IPS-15b (cell line): ENCODE data around the gene MYO1D.

Experiments used
- H3K27me3 ChIP-seq: one replicate; pipeline ENCODE4 v1.6.1; 2013; ENCODE audit warnings: low read length; ENCODE audit not compliant: control insufficient read depth, insufficient read depth
- H3K36me3 ChIP-seq: one replicate; pipeline ENCODE4 v1.6.1; 2013; ENCODE audit warnings: low read length; ENCODE audit not compliant: control insufficient read depth, insufficient read depth
- H3K4me1 ChIP-seq: one replicate; pipeline ENCODE4 v1.6.1; 2013; ENCODE audit warnings: mild to moderate bottlenecking, low read length; ENCODE audit not compliant: control insufficient read depth, insufficient read depth
- H3K4me3 ChIP-seq: one replicate; pipeline ENCODE4 v1.5.1; 2013; ENCODE audit warnings: low read depth, low read length
- H3K9ac ChIP-seq: one replicate; pipeline ENCODE4 v1.6.1; 2013; ENCODE audit warnings: low read depth, mild to moderate bottlenecking, low read length
- H3K9me3 ChIP-seq: one replicate; pipeline ENCODE4 v1.6.1; 2013; ENCODE audit warnings: mild to moderate bottlenecking, low read length; ENCODE audit not compliant: control insufficient read depth, insufficient read depth

The MYO1D gene

DNA sequence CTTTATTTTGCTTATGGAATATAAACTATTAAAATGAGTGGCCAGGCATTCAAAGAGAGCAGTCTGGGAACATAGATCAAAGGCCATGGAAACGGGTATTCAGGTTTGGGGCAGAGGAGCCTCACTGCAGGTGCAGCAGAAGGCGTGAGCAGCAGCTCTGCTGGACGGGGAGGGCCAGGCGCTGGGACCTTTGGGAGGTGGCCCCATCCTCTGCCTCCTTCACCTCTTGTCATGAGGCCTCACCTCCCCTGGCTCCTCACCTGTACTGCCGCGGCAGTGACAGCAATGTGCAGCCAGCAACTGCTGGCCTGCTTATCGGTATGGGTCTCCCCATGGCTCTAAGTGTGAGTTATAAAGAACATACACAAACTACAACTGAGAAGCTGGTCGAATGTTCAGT, 280.7 kb downstream of the MYO1D start:
- Histone ChIP-seq H3K9me3 (no peaks in the 10 kb centered on the region), H3K36me3 (no peaks in the 10 kb centered on the region), H3K9ac (no peak overlapping the region), H3K4me3 (no peak overlapping the region), H3K27me3 (no peaks in the 10 kb centered on the region), H3K4me1 (no peaks in the 10 kb centered on the region)

DNA sequence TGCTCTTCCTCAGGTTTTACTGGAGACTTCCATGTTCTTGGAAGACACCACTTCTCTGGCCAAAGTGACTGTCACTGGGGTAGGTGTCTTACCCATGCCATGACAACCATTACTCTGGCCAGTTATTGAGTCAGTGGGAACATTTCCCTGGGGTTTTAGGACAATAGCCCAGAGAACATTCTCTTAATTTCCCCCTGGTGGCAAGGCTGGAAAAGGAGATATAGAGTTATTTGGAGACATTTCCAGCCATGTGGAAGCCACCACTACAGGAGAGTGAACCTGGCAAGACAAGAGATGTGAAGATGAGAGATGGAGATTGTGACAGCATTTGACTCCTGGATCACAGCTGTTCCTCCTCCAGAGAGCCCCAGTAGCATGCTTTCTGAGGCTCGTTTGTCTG, 283.9 kb downstream of the MYO1D start:
- Histone ChIP-seq H3K4me3 (no peak overlapping the region), H3K4me1 (no peaks in the 10 kb centered on the region), H3K36me3 (no peaks in the 10 kb centered on the region), H3K9ac (no peak overlapping the region), H3K27me3 (no peaks in the 10 kb centered on the region), H3K9me3 (no peaks in the 10 kb centered on the region)

DNA sequence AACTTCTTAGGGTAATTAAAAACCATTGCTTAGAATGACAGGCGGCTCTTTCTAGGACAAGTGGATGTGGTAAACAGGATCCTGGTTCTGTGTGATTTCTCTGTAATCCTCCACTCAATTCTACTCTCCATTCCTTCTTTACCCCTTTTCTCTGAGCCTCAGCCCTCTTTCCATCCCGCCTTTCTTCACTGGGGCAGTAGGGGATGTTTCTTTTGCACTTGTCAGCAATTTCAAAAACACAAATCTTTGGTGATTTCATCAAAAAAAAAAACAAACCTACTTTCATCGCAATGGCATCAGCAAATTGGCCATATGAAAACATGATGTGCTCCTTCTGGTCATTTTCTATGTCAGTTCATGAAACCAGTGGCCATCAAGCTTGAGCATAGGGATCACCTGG, 285.5 kb downstream of the MYO1D start:
- Histone ChIP-seq H3K9ac (no peak overlapping the region), H3K36me3 (no peaks in the 10 kb centered on the region), H3K27me3 (no peaks in the 10 kb centered on the region), H3K4me3 (no peak overlapping the region), H3K9me3 (no peaks in the 10 kb centered on the region), H3K4me1 (no peaks in the 10 kb centered on the region)

DNA sequence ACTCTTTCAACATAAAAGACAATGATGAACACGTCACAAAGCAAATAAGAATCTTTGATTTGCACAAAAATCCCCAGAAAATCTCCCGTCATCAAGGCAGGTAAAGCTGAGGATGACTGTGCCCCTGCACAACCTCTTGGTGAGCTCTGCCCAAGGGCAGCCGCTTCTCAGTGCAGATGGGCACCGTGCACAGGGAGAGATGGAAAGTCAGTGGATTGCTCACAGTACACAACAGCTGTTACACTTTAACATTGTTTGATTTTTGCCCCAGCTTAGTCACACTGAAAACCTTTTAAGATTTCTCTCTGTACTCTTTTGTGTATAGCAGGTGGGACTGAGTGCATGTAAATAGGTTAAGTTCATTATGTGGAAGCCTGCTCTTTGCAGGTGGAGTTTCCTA, 285.9 kb downstream of the MYO1D start:
- Histone ChIP-seq H3K4me1 (no peaks in the 10 kb centered on the region), H3K27me3 (no peaks in the 10 kb centered on the region), H3K9me3 (no peaks in the 10 kb centered on the region), H3K4me3 (no peak overlapping the region), H3K9ac (no peak overlapping the region), H3K36me3 (no peaks in the 10 kb centered on the region)

DNA sequence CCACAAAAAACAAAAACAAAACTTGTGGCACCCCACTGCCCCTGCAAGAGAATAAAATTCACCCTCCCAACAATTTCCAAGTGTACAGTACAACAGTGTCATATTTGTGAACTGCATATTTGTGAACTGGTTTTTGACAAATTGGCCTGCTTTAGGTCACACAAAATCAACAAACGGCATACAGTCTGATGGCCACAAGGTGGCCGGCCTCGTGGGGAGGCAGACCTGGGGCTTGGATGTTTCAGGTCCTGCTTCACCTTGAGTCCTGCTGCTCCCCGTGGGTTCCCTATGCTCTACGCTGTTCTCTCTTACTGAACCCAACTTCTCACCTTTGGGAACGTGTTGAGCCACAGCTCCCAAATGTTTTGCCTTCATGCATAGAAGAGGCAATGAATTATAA, 287.9 kb downstream of the MYO1D start:
- H3K27me3 ChIP-seq: no peaks in the 10 kb centered on the region
- no peaks in the 10 kb centered on the region for H3K4me1 ChIP-seq
- no peak overlapping the region for H3K9ac ChIP-seq
- H3K36me3 ChIP-seq: no peaks in the 10 kb centered on the region
- H3K4me3 ChIP-seq: no peak overlapping the region
- no peaks in the 10 kb centered on the region for H3K9me3 ChIP-seq

DNA sequence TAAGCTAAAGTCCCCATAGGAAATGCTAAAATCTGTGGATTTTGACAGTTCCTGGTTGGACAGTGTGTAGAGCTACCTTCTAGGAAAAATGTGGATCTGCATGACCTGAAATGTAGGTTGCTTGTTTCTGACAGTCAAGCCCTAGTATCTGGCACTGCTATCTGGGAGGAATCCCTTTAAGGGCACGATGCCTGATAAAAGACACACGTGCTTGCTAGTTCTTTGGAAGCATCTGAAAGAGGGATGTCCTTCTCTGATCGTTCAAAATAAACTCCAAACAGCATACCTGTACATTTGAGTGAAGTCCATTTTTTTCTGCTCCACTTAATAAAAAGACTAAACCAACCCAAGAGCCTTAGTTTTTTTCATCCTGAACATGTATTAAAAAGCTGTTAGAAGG, 288.8 kb downstream of the MYO1D start:
- Histone ChIP-seq H3K36me3 (no peaks in the 10 kb centered on the region), H3K9me3 (no peaks in the 10 kb centered on the region), H3K4me1 (no peaks in the 10 kb centered on the region), H3K9ac (no peak overlapping the region), H3K27me3 (no peaks in the 10 kb centered on the region), H3K4me3 (no peak overlapping the region)

DNA sequence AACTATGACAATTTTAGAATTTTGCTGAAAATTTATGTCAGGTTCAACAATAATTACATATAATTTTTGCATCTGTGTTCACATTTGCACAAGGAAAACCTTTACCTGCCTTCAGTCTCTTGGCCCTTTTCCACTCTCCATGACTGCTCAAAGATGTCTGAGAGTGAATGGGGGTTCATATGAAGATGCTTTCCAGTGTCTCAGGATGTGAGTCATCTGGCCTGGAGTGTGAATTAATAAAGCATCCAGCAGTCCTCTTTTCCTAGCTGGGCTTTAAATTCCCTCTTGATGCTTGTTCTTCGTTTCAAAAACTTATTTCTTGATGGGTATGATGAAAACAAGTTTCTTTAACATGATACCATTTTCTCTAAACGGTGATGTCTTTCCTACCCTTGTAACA, 290.3 kb downstream of the MYO1D start:
- no peaks in the 10 kb centered on the region for H3K36me3 ChIP-seq
- no peaks in the 10 kb centered on the region for H3K9me3 ChIP-seq
- no peaks in the 10 kb centered on the region for H3K4me1 ChIP-seq
- no peak overlapping the region for H3K9ac ChIP-seq
- H3K4me3 ChIP-seq: no peak overlapping the region
- H3K27me3 ChIP-seq: no peaks in the 10 kb centered on the region

DNA sequence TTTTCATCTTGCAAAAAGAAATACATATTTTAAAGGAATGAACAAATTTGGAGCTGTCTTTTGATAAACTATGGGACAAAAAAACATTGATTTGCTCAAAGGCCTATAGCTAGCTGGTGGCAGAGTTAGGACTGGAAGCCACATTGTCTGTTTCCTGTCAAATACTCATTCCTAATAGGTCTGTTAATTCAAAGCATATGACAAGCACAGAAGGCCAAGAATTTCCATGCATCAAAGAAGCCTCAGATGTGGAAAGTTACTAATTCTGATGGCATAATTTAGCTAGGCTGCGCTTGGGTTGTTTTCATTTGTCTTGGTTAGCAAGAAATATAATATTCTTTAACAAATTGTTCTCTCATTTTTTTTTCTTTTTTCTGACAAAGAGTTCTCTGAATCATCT, 292.1 kb downstream of the MYO1D start:
- H3K4me1 ChIP-seq: no peaks in the 10 kb centered on the region
- H3K36me3 ChIP-seq: no peaks in the 10 kb centered on the region
- H3K9me3 ChIP-seq: no peaks in the 10 kb centered on the region
- H3K9ac ChIP-seq: no peak overlapping the region
- H3K4me3 ChIP-seq: no peak overlapping the region
- no peaks in the 10 kb centered on the region for H3K27me3 ChIP-seq

DNA sequence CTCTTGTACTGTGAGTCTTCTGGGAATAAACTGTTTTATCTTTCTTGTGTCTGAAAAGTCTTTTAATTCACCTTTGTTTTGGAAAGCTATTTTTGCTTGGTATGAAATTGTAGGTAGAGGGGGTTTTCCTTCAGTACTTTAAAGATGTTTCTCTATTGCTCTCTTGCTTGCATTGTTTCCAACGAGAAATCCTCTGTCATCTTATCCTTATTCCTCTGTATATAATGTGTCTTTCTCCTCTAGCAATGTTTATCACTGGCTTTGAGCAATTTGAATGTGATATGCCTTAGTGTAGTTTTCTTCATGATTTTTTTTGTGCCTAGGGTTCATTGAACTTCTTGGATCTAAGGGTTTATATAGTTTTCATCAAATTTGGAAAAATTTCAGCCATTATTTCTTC, 293.9 kb downstream of the MYO1D start:
- no peak overlapping the region for H3K4me3 ChIP-seq
- H3K36me3 ChIP-seq: no peaks in the 10 kb centered on the region
- no peaks in the 10 kb centered on the region for H3K27me3 ChIP-seq
- H3K4me1 ChIP-seq: no peaks in the 10 kb centered on the region
- H3K9me3 ChIP-seq: no peaks in the 10 kb centered on the region
- no peak overlapping the region for H3K9ac ChIP-seq

DNA sequence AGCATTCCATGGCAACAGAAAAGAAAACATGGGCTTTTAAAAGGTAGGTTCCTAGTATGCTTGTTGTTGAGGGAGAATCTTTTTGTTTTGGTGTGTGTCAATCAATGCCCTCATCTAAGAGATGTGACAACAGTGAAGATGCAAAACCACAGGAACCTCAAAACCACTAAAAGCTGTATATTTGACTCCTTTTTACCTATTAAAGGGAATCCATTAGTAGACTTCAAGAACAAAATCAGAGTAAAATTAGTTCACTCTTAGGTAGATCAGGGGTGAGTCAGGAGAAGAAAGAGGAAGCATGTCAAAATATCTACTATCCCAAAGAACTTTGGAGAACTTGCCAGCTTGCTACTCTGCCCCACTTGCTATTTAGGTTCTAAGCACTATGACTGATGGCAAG, 301.1 kb downstream of the MYO1D start:
- Histone ChIP-seq H3K36me3 (no peaks in the 10 kb centered on the region), H3K4me3 (no peak overlapping the region), H3K4me1 (no peaks in the 10 kb centered on the region), H3K9ac (no peak overlapping the region), H3K27me3 (no peaks in the 10 kb centered on the region), H3K9me3 (no peaks in the 10 kb centered on the region)

DNA sequence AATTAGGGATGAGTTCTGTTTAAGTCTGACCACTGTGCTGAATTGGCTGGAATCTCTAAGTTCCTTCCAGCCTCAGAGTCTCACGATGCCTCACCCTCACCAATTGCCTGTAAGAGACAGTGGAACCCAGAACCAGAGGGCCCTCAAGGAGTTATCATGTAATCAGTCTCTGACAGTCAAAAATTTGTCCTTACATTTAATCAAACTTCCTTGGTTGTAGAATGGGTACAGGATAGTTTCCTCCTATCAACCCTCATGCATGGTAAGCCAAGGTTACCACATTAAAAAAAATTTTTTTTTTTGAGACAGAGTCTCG, 306.9 kb downstream of the MYO1D start:
- Histone ChIP-seq H3K4me3 (no peak overlapping the region), H3K4me1 (peaks cover 3% of the 10 kb centered on the region), H3K9ac (no peak overlapping the region), H3K9me3 (no peaks in the 10 kb centered on the region), H3K27me3 (no peaks in the 10 kb centered on the region), H3K36me3 (no peaks in the 10 kb centered on the region)

DNA sequence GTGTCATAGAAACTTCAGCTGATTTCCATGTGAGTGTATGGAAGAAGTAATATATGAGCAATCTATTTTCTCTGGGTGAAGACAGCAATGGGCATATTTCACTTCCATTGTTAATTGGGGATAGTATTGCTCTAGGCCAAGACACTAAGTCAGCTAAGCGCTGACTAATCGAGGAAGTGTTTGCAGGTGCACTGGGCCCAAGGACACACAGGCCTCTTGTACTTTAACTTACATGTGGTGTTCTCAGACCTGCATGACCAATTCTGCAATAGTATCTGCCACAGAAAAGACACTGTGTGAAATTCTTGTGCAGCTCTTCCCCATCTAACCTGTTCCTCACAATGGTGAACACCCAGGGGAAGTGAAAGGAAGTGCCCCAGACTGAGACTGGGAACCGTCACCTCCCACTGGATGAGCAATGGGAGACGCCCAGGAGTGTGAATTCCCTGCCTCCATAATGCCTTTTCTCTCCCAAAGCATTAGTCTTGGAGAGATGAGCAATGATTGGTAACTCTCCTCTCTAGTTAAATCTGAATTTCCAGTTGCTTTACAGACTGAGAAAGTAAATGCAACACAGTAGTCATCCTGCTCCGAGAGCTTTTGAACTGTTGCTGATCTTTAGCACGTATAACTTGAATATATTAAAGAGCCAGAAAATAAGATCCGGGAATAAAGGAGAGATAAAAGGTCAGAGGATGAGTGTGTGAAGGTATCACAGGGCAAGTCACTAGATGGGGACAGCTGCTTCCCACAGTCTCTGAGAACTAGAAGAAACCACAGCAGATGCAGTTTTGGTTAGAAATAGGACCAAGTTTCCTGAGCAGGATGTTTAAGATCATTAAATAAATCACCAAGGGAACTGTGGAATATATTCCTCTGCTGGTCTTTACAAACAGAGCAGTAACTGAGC, 307.5 kb downstream of the MYO1D start:
- no peak overlapping the region for H3K9ac ChIP-seq

More for the DNA sequence above, 307.5 kb downstream of the MYO1D start:
- no peak overlapping the region for H3K4me3 ChIP-seq
- peaks cover 3% of the 10 kb centered on the region for H3K4me1 ChIP-seq
- H3K27me3 ChIP-seq: no peaks in the 10 kb centered on the region
- H3K9me3 ChIP-seq: no peaks in the 10 kb centered on the region
- H3K36me3 ChIP-seq: no peaks in the 10 kb centered on the region
